Calu3 (cell line): ENCODE measurements around the gene MCC. TPM values are rescaled to one million over a fixed set of nuclear protein-coding genes. Genes with fewer than 3 reads are reported as not detected.

Source experiments
- BruUV-seq: library from RNA; stranded (reverse); fragments of 400-500 nt; replicated peaks from 2 replicates; lab custom pipeline; 2021; lab: Mats Ljungman, UMichigan
- CTCF ChIA-PET: fragments of 300-600 bp; sonication (Branson Sonifier 250); formaldehyde crosslinking; loops from one replicate; lab custom pipeline; 2022; ENCODE audit warnings: antibody characterized with exemption; lab: Charles Lee
- DNase-seq: peaks from one replicate; pipeline ENCODE4 v3.0.0; 2022
- H3K27ac Mint-ChIP-seq: one replicate; pipeline ENCODE4 v1.8.0; 2022; ENCODE audit warnings: mixed read lengths; ENCODE audit not compliant: unreplicated experiment
- H3K27me3 Mint-ChIP-seq: one replicate; pipeline ENCODE4 v1.8.0; 2022; ENCODE audit warnings: mixed read lengths; ENCODE audit not compliant: unreplicated experiment
- H3K36me3 Mint-ChIP-seq: one replicate; pipeline ENCODE4 v1.8.0; 2022; ENCODE audit warnings: mild to moderate bottlenecking, moderate library complexity, mixed read lengths; ENCODE audit not compliant: insufficient read depth, unreplicated experiment
- H3K4me1 Mint-ChIP-seq: one replicate; pipeline ENCODE4 v1.8.0; 2022; ENCODE audit warnings: mild to moderate bottlenecking, low read depth, mixed read lengths; ENCODE audit not compliant: unreplicated experiment
- H3K4me3 Mint-ChIP-seq: one replicate; pipeline ENCODE4 v1.8.0; 2022; ENCODE audit warnings: mild to moderate bottlenecking, low read depth, moderate library complexity, mixed read lengths; ENCODE audit not compliant: unreplicated experiment
- H3K9me3 Mint-ChIP-seq: one replicate; pipeline ENCODE4 v1.8.0; 2022; ENCODE audit warnings: low read depth, mixed read lengths; ENCODE audit not compliant: unreplicated experiment
- intact Hi-C: fragments of 100-400 bp; cut with micrococcal nuclease; formaldehyde crosslinking; loops from one replicate; pipeline ENCODE4 v1.10.0; 2022; ENCODE audit not compliant: unreplicated experiment
- total RNA-seq: library from RNA; stranded (reverse); gene quantifications from 2 replicates; pipeline ENCODE4 v1.2.3, GENCODE V29; 2022
- TF ChIP-seq, protein P1 (sequence below): fragments of 200-600 bp; IDR thresholded peaks from one replicate; pipeline ENCODE4 v1.8.0; 2022; ENCODE audit warnings: antibody characterized with exemption; ENCODE audit not compliant: unreplicated experiment

Gene MCC
- total RNA-seq, 1 experiment from 2014 or later, result 2.8 TPM

DNA sequence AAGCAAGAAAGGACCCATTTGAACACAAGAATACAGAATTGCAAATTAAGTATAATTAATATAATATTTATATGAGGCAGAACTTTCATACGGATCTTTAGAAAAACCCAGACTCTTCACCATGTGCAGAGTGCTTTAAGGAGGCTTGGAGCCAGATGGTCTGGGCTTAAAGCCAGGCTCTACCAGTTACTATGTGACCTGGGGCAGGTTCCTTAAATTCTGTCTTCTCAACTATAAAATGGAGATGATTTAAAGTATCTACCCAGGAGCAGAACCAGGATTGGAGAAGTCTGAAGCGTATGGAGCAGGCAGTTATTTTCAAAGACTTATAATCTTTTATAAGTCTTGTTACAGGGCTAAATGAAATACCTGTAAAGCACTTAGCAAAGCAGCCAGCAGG, 255.6 kb downstream of the MCC start:
- no peak overlapping the region for H3K27ac Mint-ChIP-seq
- H3K36me3 Mint-ChIP-seq, result no peaks in the 10 kb centered on the region
- CTCF ChIA-PET, result no interaction called here
- H3K9me3 Mint-ChIP-seq, result no peaks in the 10 kb centered on the region
- intact Hi-C loops, result no loop called here
- H3K27me3 Mint-ChIP-seq, result no peaks in the 10 kb centered on the region
- H3K4me3 Mint-ChIP-seq, result no peak overlapping the region
- DNase-seq, result no peak
- BruUV-seq, result no TSS peak
- peaks cover 34% of the 10 kb centered on the region for H3K4me1 Mint-ChIP-seq
- TF ChIP-seq, protein P1, sequence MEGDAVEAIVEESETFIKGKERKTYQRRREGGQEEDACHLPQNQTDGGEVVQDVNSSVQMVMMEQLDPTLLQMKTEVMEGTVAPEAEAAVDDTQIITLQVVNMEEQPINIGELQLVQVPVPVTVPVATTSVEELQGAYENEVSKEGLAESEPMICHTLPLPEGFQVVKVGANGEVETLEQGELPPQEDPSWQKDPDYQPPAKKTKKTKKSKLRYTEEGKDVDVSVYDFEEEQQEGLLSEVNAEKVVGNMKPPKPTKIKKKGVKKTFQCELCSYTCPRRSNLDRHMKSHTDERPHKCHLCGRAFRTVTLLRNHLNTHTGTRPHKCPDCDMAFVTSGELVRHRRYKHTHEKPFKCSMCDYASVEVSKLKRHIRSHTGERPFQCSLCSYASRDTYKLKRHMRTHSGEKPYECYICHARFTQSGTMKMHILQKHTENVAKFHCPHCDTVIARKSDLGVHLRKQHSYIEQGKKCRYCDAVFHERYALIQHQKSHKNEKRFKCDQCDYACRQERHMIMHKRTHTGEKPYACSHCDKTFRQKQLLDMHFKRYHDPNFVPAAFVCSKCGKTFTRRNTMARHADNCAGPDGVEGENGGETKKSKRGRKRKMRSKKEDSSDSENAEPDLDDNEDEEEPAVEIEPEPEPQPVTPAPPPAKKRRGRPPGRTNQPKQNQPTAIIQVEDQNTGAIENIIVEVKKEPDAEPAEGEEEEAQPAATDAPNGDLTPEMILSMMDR, result no peak

DNA sequence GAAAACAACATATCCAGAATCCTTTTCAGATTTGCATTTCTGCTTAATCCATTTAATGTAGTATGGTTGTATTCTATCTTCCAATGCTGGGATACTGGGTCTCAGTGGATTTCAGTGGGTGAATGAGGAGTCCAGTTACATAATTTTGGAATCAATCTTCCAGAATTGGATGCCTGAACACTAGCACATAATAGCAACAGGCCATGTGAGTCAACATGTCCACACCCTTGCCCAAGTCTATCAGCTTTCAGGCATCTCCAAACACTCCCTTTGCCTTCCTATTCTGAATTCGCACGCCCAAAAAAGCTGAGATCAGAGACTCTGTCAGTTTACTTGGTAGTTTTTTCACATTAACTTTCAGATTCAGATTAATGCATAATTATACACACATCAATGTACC, 256.0 kb downstream of the MCC start:
- Mint-ChIP-seq H3K27me3 (no peaks in the 10 kb centered on the region), H3K9me3 (no peaks in the 10 kb centered on the region), H3K4me1 (peaks cover 34% of the 10 kb centered on the region), H3K36me3 (no peaks in the 10 kb centered on the region), H3K4me3 (no peak overlapping the region), H3K27ac (no peak overlapping the region)
- no TSS peak for BruUV-seq
- intact Hi-C loops, result no loop called here
- CTCF ChIA-PET, result no interaction called here
- TF ChIP-seq, protein P1, result no peak
- DNase-seq, result no peak

DNA sequence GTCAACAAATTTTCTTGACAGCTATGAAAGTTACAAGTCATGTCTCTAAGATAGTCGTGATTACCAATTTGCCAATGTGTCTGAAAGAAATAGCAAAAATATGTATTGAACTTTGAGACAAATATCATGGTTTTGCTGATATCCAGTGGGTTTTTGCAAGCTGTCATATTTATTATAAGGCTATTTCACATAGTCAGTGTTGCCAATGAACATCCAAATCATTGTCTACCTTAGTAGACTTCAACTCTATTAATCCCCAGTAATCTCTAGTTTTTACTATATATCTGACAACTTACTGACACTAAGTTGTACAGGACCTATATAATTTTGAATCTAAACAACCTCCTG, 256.6 kb downstream of the MCC start:
- TF ChIP-seq, protein P1, result no peak
- Mint-ChIP-seq H3K4me1 (peaks cover 33% of the 10 kb centered on the region), H3K27me3 (no peaks in the 10 kb centered on the region), H3K27ac (no peak overlapping the region), H3K4me3 (no peak overlapping the region), H3K9me3 (no peaks in the 10 kb centered on the region), H3K36me3 (no peaks in the 10 kb centered on the region)
- intact Hi-C loops, result no loop called here
- BruUV-seq, result no TSS peak
- CTCF ChIA-PET, result no interaction called here
- DNase-seq, result no peak

DNA sequence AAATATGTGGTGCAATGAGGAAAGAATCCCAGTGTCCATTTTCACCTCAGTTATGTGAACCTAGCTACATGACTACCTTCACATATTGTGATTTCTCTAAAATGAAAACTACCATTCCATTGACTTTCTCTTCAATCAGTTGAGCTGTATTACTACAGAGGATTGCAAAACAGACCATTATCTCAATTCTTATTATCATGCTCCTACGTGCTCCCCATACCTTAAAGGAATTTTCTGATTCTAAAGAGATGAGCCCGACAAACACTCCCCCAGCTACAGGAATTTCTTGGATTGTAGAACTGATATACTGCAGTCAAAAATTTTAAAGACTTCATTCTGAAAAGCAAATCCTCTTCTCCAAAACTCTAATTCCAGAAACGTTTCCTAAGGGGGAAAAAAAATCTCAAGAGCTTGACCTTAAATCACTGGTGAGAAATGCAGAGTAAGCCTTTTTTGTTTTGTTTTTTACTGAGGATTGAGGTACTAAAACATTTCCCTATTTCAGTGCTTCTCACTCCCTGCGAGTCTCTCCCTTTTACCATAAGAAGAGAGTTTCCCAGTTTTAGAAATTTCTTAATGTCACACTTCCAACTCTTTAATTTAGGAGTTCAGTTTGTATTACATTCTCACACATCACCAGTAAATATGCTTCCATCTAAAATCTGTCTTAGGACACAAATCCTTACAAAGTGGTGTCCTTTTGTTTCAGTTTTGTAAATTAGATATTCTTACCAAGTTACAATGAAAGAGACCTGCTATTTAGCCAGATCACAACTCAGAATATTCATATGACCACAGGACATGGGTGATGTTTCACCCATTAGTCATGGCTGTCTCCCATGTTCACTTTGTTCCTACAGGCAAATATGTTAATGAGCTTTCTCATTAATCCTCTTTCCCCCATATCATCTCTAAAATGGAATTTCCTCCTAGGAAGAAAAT, 257.3 kb downstream of the MCC start:
- peaks cover 27% of the 10 kb centered on the region for H3K4me1 Mint-ChIP-seq
- TF ChIP-seq, protein P1, result no peak
- no peak for DNase-seq
- H3K36me3 Mint-ChIP-seq, result no peaks in the 10 kb centered on the region
- BruUV-seq, result no TSS peak
- intact Hi-C loops, result no loop called here
- no peak overlapping the region for H3K4me3 Mint-ChIP-seq
- no peak overlapping the region for H3K27ac Mint-ChIP-seq
- H3K27me3 Mint-ChIP-seq, result no peaks in the 10 kb centered on the region
- CTCF ChIA-PET, result no interaction called here
- H3K9me3 Mint-ChIP-seq, result no peaks in the 10 kb centered on the region
